Fibroblast of lung (primary cell): ENCODE results near the gene RPS6KA6. TPM values are rescaled to one million over a fixed set of nuclear protein-coding genes. Genes with fewer than 3 reads are reported as not detected.

ENCODE experiments used
- DNase-seq, 2 donors: peaks; one replicate each; pipeline versions ENCODE4 v3.0.0 to v3.0.0-alpha.2; 2010; ENCODE audit warnings: low read depth in 2 of 2
- H2AFZ ChIP-seq: 2 replicates; pipeline ENCODE4 v1.5.1; 2012; ENCODE audit warnings: low read length, control low read depth, inconsistent platforms
- H3K27ac ChIP-seq: 2 replicates; pipeline ENCODE4 v1.5.1; 2011; ENCODE audit warnings: low read length, control low read depth; ENCODE audit not compliant: insufficient read depth
- H3K27me3 ChIP-seq: 2 replicates; pipeline ENCODE4 v1.5.1; 2011; ENCODE audit warnings: mild to moderate bottlenecking, low read length; ENCODE audit not compliant: control insufficient read depth, insufficient read depth
- H3K36me3 ChIP-seq: 2 replicates; pipeline ENCODE4 v1.5.1; 2011; ENCODE audit warnings: low read length; ENCODE audit not compliant: control insufficient read depth, insufficient read depth
- H3K4me1 ChIP-seq: 2 replicates; pipeline ENCODE4 v1.5.1; 2011; ENCODE audit warnings: low read length; ENCODE audit not compliant: control insufficient read depth, insufficient read depth; ENCODE audit errors: extremely low read depth
- H3K4me2 ChIP-seq: 2 replicates; pipeline ENCODE4 v1.5.1; 2011; ENCODE audit warnings: low read length, control low read depth; ENCODE audit not compliant: insufficient read depth; ENCODE audit errors: extremely low read depth
- H3K4me3 ChIP-seq, 4 experiments: fragments of 200-600 bp in 1 of 4; sonication (generic) in 1 of 4; replicated peaks in 1 of 4; 2 replicates each; pipeline ENCODE4 v1.5.1; 2011 to 2016; ENCODE audit warnings: low read length in 4 of 4, low read depth in 3 of 4, mild to moderate bottlenecking in 3 of 4, control low read depth in 2 of 4, inconsistent platforms in 1 of 4, mixed read lengths in 1 of 4; ENCODE audit not compliant: insufficient read depth in 1 of 4; ENCODE audit errors: control extremely low read depth in 1 of 4
- H3K79me2 ChIP-seq: 2 replicates; pipeline ENCODE4 v1.5.1; 2012; ENCODE audit warnings: mild to moderate bottlenecking, low read length, inconsistent platforms; ENCODE audit not compliant: control insufficient read depth, insufficient read depth
- H3K9ac ChIP-seq: 2 replicates; pipeline ENCODE4 v1.5.1; 2011; ENCODE audit warnings: mild to moderate bottlenecking, low read length, control low read depth; ENCODE audit not compliant: insufficient read depth
- H3K9me3 ChIP-seq: 2 replicates; pipeline ENCODE4 v1.5.1; 2012; ENCODE audit warnings: low read depth, low read length; ENCODE audit not compliant: control insufficient read depth, insufficient read depth
- H4K20me1 ChIP-seq: 2 replicates; pipeline ENCODE4 v1.5.1; 2011; ENCODE audit warnings: low read length; ENCODE audit not compliant: control insufficient read depth, insufficient read depth; ENCODE audit errors: extremely low read depth
- EZH2 ChIP-seq: IDR thresholded peaks from 2 replicates; pipeline ENCODE4 v1.5.1; 2012; ENCODE audit warnings: low read length, control low read depth, mild to moderate bottlenecking; ENCODE audit errors: missing control alignments
- polyA plus RNA-seq, 2 donors: library from polyadenylated mRNA; depleted of rRNA in 1 of 2; stranded (reverse) in 1 of 2; unstranded in 1 of 2; fragments of >200 nt; gene quantifications; 2 replicates each; pipeline ENCODE4 v1.2.1, GENCODE V29; 2011 to 2012; ENCODE audit warnings: missing spikeins in 1 of 2
- total RNA-seq: library from RNA; depleted of rRNA; stranded (reverse); fragments of >200 nt; gene quantifications from 2 replicates; pipeline ENCODE4 v1.2.1, GENCODE V29; 2014
- TF ChIP-seq, protein P1 (sequence below), 2 donors: IDR thresholded peaks in 1 of 2; conservative IDR thresholded peaks in 1 of 2; 1 replicate in 1 of 2; 2 replicates in 1 of 2; pipeline ENCODE4 v1.5.1; 2011 to 2012; ENCODE audit warnings: low read length in 2 of 2, control low read depth in 1 of 2, inconsistent platforms in 1 of 2, low read depth in 1 of 2, mild to moderate bottlenecking in 1 of 2

RPS6KA6 gene
- total and polyA plus RNA-seq, 2 donors (not counting 1 experiment from before 2014, with no cell fraction given) = 4.2 to 4.5 TPM

DNA sequence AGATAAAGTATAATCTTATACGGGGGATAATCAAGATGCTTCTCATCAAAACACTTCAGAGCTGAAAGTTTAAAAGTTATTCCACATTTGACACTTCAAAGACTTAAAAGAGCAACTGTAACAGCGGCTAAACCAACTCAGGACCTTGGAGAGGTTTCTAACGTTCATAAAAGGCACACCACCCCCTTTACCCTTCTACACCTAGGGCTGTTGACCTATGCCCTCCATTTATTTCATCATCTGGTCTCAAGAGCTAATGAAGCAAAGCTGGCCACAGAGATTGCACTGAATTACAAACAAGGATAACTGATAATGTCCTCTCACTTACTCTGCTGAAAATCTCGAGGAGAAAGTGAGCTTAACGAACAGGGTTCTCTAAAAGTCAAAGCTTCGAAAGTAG, 1.1 kb upstream of the RPS6KA6 start:
- H3K27ac ChIP-seq = no peak overlapping the region
- no peak overlapping the region for H2AFZ ChIP-seq
- no peak overlapping the region for H3K4me2 ChIP-seq
- no peaks in the 10 kb centered on the region for H3K4me1 ChIP-seq
- H3K79me2 ChIP-seq = no peaks in the 10 kb centered on the region
- H3K4me3 ChIP-seq = no peak overlapping the region
- H3K36me3 ChIP-seq = no peaks in the 10 kb centered on the region
- TF ChIP-seq, protein P1, sequence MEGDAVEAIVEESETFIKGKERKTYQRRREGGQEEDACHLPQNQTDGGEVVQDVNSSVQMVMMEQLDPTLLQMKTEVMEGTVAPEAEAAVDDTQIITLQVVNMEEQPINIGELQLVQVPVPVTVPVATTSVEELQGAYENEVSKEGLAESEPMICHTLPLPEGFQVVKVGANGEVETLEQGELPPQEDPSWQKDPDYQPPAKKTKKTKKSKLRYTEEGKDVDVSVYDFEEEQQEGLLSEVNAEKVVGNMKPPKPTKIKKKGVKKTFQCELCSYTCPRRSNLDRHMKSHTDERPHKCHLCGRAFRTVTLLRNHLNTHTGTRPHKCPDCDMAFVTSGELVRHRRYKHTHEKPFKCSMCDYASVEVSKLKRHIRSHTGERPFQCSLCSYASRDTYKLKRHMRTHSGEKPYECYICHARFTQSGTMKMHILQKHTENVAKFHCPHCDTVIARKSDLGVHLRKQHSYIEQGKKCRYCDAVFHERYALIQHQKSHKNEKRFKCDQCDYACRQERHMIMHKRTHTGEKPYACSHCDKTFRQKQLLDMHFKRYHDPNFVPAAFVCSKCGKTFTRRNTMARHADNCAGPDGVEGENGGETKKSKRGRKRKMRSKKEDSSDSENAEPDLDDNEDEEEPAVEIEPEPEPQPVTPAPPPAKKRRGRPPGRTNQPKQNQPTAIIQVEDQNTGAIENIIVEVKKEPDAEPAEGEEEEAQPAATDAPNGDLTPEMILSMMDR (conservative IDR thresholded peaks at IDR 0.05 in 1 of 2, IDR thresholded peaks at IDR 0.05 in 1 of 2; ENCODE audit: low read depth in 1 of 2, low read length in 2 of 2) = no peak
- no peak for TF ChIP-seq EZH2
- no peak for DNase-seq
- H3K9me3 ChIP-seq = no peaks in the 10 kb centered on the region
- no peak overlapping the region for H3K9ac ChIP-seq
- no peaks in the 10 kb centered on the region for H3K27me3 ChIP-seq
- no peaks in the 10 kb centered on the region for H4K20me1 ChIP-seq

DNA sequence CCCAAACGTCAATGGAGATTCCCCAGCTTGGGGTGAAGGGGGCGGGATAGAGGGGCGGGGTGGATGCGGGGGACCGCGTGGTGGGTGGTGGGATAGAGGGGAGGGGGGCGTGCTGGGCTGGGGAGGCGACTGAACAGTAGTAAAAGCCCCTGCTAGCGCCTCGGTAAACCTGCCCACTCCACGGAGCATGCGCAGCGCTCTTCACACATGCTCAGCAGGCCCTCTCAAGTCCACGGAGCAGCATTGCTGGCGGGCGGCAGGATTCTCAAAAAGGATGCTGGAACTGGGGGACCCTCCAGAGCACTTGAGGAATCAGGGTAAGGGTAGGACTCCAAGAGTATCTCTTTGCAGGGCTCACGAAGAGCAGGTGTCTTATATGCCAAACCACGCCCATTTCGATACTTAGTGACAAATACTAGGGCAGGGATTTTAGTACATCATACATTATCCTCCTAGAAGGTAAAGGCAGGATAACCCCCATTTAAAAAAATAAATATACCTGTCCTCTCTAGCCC, 378 bp upstream of the RPS6KA6 start:
- H3K36me3 ChIP-seq = no peaks in the 10 kb centered on the region
- no peaks in the 10 kb centered on the region for H3K4me1 ChIP-seq
- no peak overlapping the region for H2AFZ ChIP-seq
- H3K4me3 ChIP-seq = peak overlapping the region; percentile 49 to 70 (median 56)
- TF ChIP-seq, protein P1 (conservative IDR thresholded peaks at IDR 0.05 in 1 of 2, IDR thresholded peaks at IDR 0.05 in 1 of 2; ENCODE audit: low read depth in 1 of 2, low read length in 2 of 2) = no peak
- no peak for TF ChIP-seq EZH2
- peak; percentile 60 to 65 for DNase-seq
- no peak overlapping the region for H3K27ac ChIP-seq
- H3K9me3 ChIP-seq = no peaks in the 10 kb centered on the region
- peak overlapping the region; percentile 25 for H3K4me2 ChIP-seq
- H3K9ac ChIP-seq = no peak overlapping the region
- no peaks in the 10 kb centered on the region for H3K79me2 ChIP-seq
- no peaks in the 10 kb centered on the region for H3K27me3 ChIP-seq
- H4K20me1 ChIP-seq = no peaks in the 10 kb centered on the region

DNA sequence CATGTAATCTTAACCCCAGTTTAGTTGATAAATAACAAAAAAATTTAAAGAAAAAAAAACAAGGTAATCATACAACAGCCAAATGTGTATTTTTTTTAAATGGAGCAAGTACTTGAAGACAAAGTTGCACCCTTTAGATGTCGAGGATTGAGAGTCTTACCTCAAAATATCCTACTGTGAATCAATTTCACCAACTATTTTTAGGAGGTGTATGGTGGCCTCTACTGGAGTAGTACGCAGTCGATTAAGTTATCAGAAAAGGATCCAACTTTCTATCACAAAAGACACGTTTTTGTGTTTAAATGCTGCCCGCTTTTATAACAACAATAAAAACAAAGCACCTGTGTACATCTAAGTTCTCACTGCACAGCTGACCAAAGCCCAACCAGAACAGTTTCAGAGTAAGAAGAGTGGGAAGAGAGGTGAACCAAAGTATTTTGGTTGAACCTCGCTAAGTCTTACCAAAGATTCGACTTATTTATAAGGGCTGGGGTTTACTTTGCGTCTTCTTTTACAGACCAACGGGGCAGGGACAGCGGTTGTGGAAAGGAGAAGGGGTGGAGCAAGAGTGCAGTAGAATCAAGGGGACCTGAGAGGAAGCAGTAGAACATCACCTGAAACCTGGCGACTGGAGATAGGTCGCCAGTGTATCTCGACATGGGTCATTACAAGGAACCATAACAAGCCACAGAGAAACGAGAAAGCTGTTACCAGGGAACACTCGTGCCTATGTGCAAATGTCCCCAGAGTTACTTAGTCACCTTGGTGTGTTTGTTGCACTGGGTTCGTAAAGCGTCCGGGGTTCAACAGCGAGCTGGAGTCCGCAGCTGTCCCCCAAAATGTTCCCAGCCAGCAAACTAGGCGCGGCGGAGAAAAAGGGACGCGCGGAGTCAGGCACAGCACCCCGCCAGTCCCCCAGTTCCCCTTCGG, 1.1 kb downstream of the RPS6KA6 start:
- H3K27ac ChIP-seq = peak overlapping the region; percentile 32
- no peaks in the 10 kb centered on the region for H4K20me1 ChIP-seq
- DNase-seq = peak; percentile 12 to 24
- no peaks in the 10 kb centered on the region for H3K27me3 ChIP-seq
- H3K9me3 ChIP-seq = no peaks in the 10 kb centered on the region
- H3K9ac ChIP-seq = no peak overlapping the region
- H2AFZ ChIP-seq = peak overlapping the region; percentile 73
- H3K36me3 ChIP-seq = no peaks in the 10 kb centered on the region
- peak overlapping the region; percentile 58 to 78 (median 64) for H3K4me3 ChIP-seq
- H3K4me1 ChIP-seq = no peaks in the 10 kb centered on the region
- peak overlapping the region; percentile 79 for H3K4me2 ChIP-seq
- H3K79me2 ChIP-seq = no peaks in the 10 kb centered on the region
- TF ChIP-seq, protein P1 (conservative IDR thresholded peaks at IDR 0.05 in 1 of 2, IDR thresholded peaks at IDR 0.05 in 1 of 2; ENCODE audit: low read depth in 1 of 2, low read length in 2 of 2) = no peak
- no peak for TF ChIP-seq EZH2
